Measurements from ENCODE around the gene GNB5.

DNA sequence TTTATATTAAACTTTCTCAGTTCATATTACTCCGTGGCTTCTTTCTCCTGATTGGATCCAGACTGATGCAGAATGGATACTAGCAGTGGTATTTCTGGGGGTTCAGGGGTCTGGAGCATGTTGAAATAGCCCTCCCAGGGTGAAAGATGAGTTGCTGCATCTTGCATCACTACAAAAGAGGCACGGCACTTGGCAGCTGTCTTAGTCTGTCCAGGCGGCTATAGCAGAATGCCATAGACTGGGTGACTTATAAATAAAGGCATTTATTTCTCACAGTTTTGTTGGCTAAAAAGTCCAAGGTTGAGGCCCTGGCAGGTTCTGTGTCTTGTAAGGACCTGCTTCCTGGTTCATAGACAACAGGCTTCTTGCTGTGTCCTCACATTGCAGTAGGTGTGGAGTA is 78.0 kb downstream of the GNB5 start:
- TF ChIP-seq POLR2AphosphoS5 (IDR thresholded peaks at IDR 0.05; ENCODE audit: borderline replicate concordance, low read depth, low read length) (no peak), EZH2 (IDR thresholded peaks at IDR 0.05) (no peak), FOXP2 (optimal IDR thresholded peaks at IDR 0.05; ENCODE audit: control extremely low read depth, extremely low read length, insufficient read depth) (no peak)
